IPS-18a (cell line): Measurements from ENCODE around the gene STARD10.

Source experiments
- H3K27ac ChIP-seq: one replicate; pipeline ENCODE4 v1.5.1; 2013; ENCODE audit warnings: low read length
- H3K27me3 ChIP-seq: one replicate; pipeline ENCODE4 v1.6.1; 2013; ENCODE audit warnings: mild to moderate bottlenecking, low read length; ENCODE audit not compliant: control insufficient read depth, insufficient read depth
- H3K36me3 ChIP-seq: one replicate; pipeline ENCODE4 v1.6.1; 2013; ENCODE audit warnings: low read depth, low read length; ENCODE audit not compliant: control insufficient read depth
- H3K4me1 ChIP-seq: one replicate; pipeline ENCODE4 v1.6.1; 2013; ENCODE audit warnings: low read depth, low read length; ENCODE audit not compliant: control insufficient read depth
- H3K4me3 ChIP-seq: one replicate; pipeline ENCODE4 v1.5.1; 2013; ENCODE audit warnings: low read length
- H3K9ac ChIP-seq: one replicate; pipeline ENCODE4 v1.6.1; 2013; ENCODE audit warnings: mild to moderate bottlenecking, low read length, moderate library complexity
- H3K9me3 ChIP-seq: one replicate; pipeline ENCODE4 v1.6.1; 2013; ENCODE audit warnings: low read depth, low read length; ENCODE audit not compliant: control insufficient read depth

STARD10 gene

GRCh38 chr11:72712168-72712751 lies 81.6 kb downstream of the STARD10 start:
- H3K9ac ChIP-seq = no peak overlapping the region
- H3K4me1 ChIP-seq = no peaks in the 10 kb centered on the region
- H3K4me3 ChIP-seq = no peak overlapping the region
- no peak overlapping the region for H3K27ac ChIP-seq
- peaks cover 8% of the 10 kb centered on the region for H3K36me3 ChIP-seq
- no peaks in the 10 kb centered on the region for H3K27me3 ChIP-seq
- no peaks in the 10 kb centered on the region for H3K9me3 ChIP-seq

GRCh38 chr11:72711141-72711540 lies 82.7 kb downstream of the STARD10 start:
- Histone ChIP-seq H3K9ac (no peak overlapping the region), H3K36me3 (peaks cover 8% of the 10 kb centered on the region), H3K4me3 (no peak overlapping the region), H3K27ac (no peak overlapping the region), H3K4me1 (peaks cover 9% of the 10 kb centered on the region), H3K9me3 (no peaks in the 10 kb centered on the region), H3K27me3 (no peaks in the 10 kb centered on the region)

- Histone ChIP-seq H3K9ac (no peak overlapping the region), H3K4me3 (no peak overlapping the region), H3K36me3 (peaks cover 8% of the 10 kb centered on the region), H3K27me3 (no peaks in the 10 kb centered on the region), H3K4me1 (peaks cover 17% of the 10 kb centered on the region), H3K27ac (no peak overlapping the region), H3K9me3 (no peaks in the 10 kb centered on the region)
Observed at GRCh38 chr11:72710278-72710677, 83.6 kb downstream of the STARD10 start.

- Histone ChIP-seq H3K4me3 (no peak overlapping the region), H3K36me3 (peaks cover 8% of the 10 kb centered on the region), H3K9ac (no peak overlapping the region), H3K27me3 (no peaks in the 10 kb centered on the region), H3K4me1 (peaks cover 23% of the 10 kb centered on the region), H3K27ac (no peak overlapping the region), H3K9me3 (no peaks in the 10 kb centered on the region)
Observed at GRCh38 chr11:72709478-72710238, 84.2 kb downstream of the STARD10 start.

GRCh38 chr11:72707032-72707431 lies 86.8 kb downstream of the STARD10 start:
- Histone ChIP-seq H3K9me3 (no peaks in the 10 kb centered on the region), H3K36me3 (peaks cover 8% of the 10 kb centered on the region), H3K4me3 (no peak overlapping the region), H3K27ac (no peak overlapping the region), H3K4me1 (peaks cover 29% of the 10 kb centered on the region), H3K9ac (no peak overlapping the region), H3K27me3 (no peaks in the 10 kb centered on the region)

- H3K9ac ChIP-seq = no peak overlapping the region
- H3K4me1 ChIP-seq = peaks cover 29% of the 10 kb centered on the region
- H3K27me3 ChIP-seq = no peaks in the 10 kb centered on the region
- H3K36me3 ChIP-seq = peaks cover 8% of the 10 kb centered on the region
- H3K27ac ChIP-seq = no peak overlapping the region
- H3K9me3 ChIP-seq = no peaks in the 10 kb centered on the region
- no peak overlapping the region for H3K4me3 ChIP-seq
Observed at GRCh38 chr11:72706579-72706978, 87.3 kb downstream of the STARD10 start.

GRCh38 chr11:72705442-72706365 lies 88.1 kb downstream of the STARD10 start:
- Histone ChIP-seq H3K27ac (no peak overlapping the region), H3K9ac (no peak overlapping the region), H3K9me3 (no peaks in the 10 kb centered on the region), H3K27me3 (no peaks in the 10 kb centered on the region), H3K36me3 (peaks cover 14% of the 10 kb centered on the region), H3K4me3 (no peak overlapping the region), H3K4me1 (peaks cover 29% of the 10 kb centered on the region)

GRCh38 chr11:72704783-72705265 lies 89.0 kb downstream of the STARD10 start:
- no peaks in the 10 kb centered on the region for H3K27me3 ChIP-seq
- H3K27ac ChIP-seq = no peak overlapping the region
- H3K36me3 ChIP-seq = peaks cover 14% of the 10 kb centered on the region
- no peaks in the 10 kb centered on the region for H3K9me3 ChIP-seq
- no peak overlapping the region for H3K9ac ChIP-seq
- H3K4me3 ChIP-seq = no peak overlapping the region
- H3K4me1 ChIP-seq = peaks cover 29% of the 10 kb centered on the region
